Dendritic cell treated with granulocyte-macrophage colony-stimulating factor and Interleukin-4, amounts not matched to agents 40 ng/mL and 50 ng/mL, for 4 days (primary cell): ENCODE results near the gene DPYD.

Experiments
- H3K27ac Mint-ChIP-seq: one replicate; pipeline ENCODE4 v1.8.0; 2022; ENCODE audit warnings: mild to moderate bottlenecking, mixed read lengths
- H3K27me3 Mint-ChIP-seq: one replicate; pipeline ENCODE4 v1.8.0; 2022; ENCODE audit warnings: mild to moderate bottlenecking, mixed read lengths
- H3K36me3 Mint-ChIP-seq: one replicate; pipeline ENCODE4 v1.8.0; 2022; ENCODE audit warnings: low read depth, mixed read lengths
- H3K4me1 Mint-ChIP-seq: one replicate; pipeline ENCODE4 v1.8.0; 2022; ENCODE audit warnings: low read depth, mixed read lengths
- H3K4me3 Mint-ChIP-seq: one replicate; pipeline ENCODE4 v1.8.0; 2022; ENCODE audit warnings: mild to moderate bottlenecking, moderate library complexity, mixed read lengths
- H3K9me3 Mint-ChIP-seq: one replicate; pipeline ENCODE4 v1.8.0; 2022; ENCODE audit warnings: mixed read lengths
- intact Hi-C: fragments of 100-400 bp; cut with micrococcal nuclease; formaldehyde crosslinking; loops from one replicate; pipeline ENCODE4 v1.15.0; 2022

DPYD gene

GRCh38 chr1:97091263-97091662 lies 829.6 kb downstream of the DPYD start:
- no peaks in the 10 kb centered on the region for H3K9me3 Mint-ChIP-seq
- no peak overlapping the region for H3K27ac Mint-ChIP-seq
- no peaks in the 10 kb centered on the region for H3K27me3 Mint-ChIP-seq
- peaks cover 22% of the 10 kb centered on the region for H3K4me1 Mint-ChIP-seq
- intact Hi-C loops, result no loop called here
- no peak overlapping the region for H3K4me3 Mint-ChIP-seq
- peaks cover 63% of the 10 kb centered on the region for H3K36me3 Mint-ChIP-seq

- Mint-ChIP-seq H3K9me3 (no peaks in the 10 kb centered on the region), H3K4me3 (no peak overlapping the region), H3K27ac (no peak overlapping the region), H3K27me3 (no peaks in the 10 kb centered on the region), H3K36me3 (peaks cover 58% of the 10 kb centered on the region), H3K4me1 (peaks cover 22% of the 10 kb centered on the region)
- intact Hi-C loops, result no loop called here
Observed at GRCh38 chr1:97090725-97091124, 830.1 kb downstream of the DPYD start.

GRCh38 chr1:97089173-97089572 lies 831.7 kb downstream of the DPYD start:
- Mint-ChIP-seq H3K27me3 (no peaks in the 10 kb centered on the region), H3K36me3 (peaks cover 61% of the 10 kb centered on the region), H3K9me3 (no peaks in the 10 kb centered on the region), H3K4me1 (peaks cover 22% of the 10 kb centered on the region), H3K4me3 (no peak overlapping the region), H3K27ac (no peak overlapping the region)
- intact Hi-C loops, result no loop called here

- intact Hi-C loops, result no loop called here
- H3K36me3 Mint-ChIP-seq, result peaks cover 69% of the 10 kb centered on the region
- H3K9me3 Mint-ChIP-seq, result no peaks in the 10 kb centered on the region
- no peak overlapping the region for H3K4me3 Mint-ChIP-seq
- no peaks in the 10 kb centered on the region for H3K27me3 Mint-ChIP-seq
- peaks cover 22% of the 10 kb centered on the region for H3K4me1 Mint-ChIP-seq
- H3K27ac Mint-ChIP-seq, result no peak overlapping the region
Observed at GRCh38 chr1:97088391-97088790, 832.4 kb downstream of the DPYD start.

- no peaks in the 10 kb centered on the region for H3K4me1 Mint-ChIP-seq
- H3K36me3 Mint-ChIP-seq, result peaks cover 60% of the 10 kb centered on the region
- H3K9me3 Mint-ChIP-seq, result no peaks in the 10 kb centered on the region
Observed at GRCh38 chr1:97084546-97084945, 836.3 kb downstream of the DPYD start.

GRCh38 chr1:97082160-97082848 lies 838.5 kb downstream of the DPYD start:
- Mint-ChIP-seq H3K4me1 (no peaks in the 10 kb centered on the region), H3K27me3 (no peaks in the 10 kb centered on the region), H3K27ac (no peak overlapping the region), H3K4me3 (no peak overlapping the region), H3K36me3 (peaks cover 49% of the 10 kb centered on the region), H3K9me3 (no peaks in the 10 kb centered on the region)
- intact Hi-C loops, result no loop called here

More at GRCh38 chr1:97084546-97084945, 836.3 kb downstream of the DPYD start:
- Mint-ChIP-seq H3K27ac (no peak overlapping the region), H3K27me3 (no peaks in the 10 kb centered on the region), H3K4me3 (no peak overlapping the region)
- intact Hi-C loops, result no loop called here

GRCh38 chr1:97078872-97079271 lies 842.0 kb downstream of the DPYD start:
- Mint-ChIP-seq H3K27ac (no peak overlapping the region), H3K9me3 (no peaks in the 10 kb centered on the region), H3K27me3 (no peaks in the 10 kb centered on the region), H3K4me1 (no peaks in the 10 kb centered on the region), H3K4me3 (no peak overlapping the region), H3K36me3 (peaks cover 69% of the 10 kb centered on the region)
- intact Hi-C loops, result no loop called here

- intact Hi-C loops, result no loop called here
- Mint-ChIP-seq H3K27ac (no peak overlapping the region), H3K36me3 (peaks cover 66% of the 10 kb centered on the region), H3K4me1 (no peaks in the 10 kb centered on the region), H3K9me3 (no peaks in the 10 kb centered on the region), H3K4me3 (no peak overlapping the region), H3K27me3 (no peaks in the 10 kb centered on the region)
Observed at GRCh38 chr1:97077221-97077620, 843.6 kb downstream of the DPYD start.

- Mint-ChIP-seq H3K4me3 (no peak overlapping the region), H3K27ac (no peak overlapping the region), H3K27me3 (no peaks in the 10 kb centered on the region), H3K36me3 (peaks cover 46% of the 10 kb centered on the region), H3K9me3 (no peaks in the 10 kb centered on the region), H3K4me1 (no peaks in the 10 kb centered on the region)
- intact Hi-C loops, result no loop called here
Observed at GRCh38 chr1:97074771-97075170, 846.1 kb downstream of the DPYD start.

GRCh38 chr1:97073936-97074335 lies 846.9 kb downstream of the DPYD start:
- no peak overlapping the region for H3K4me3 Mint-ChIP-seq
- intact Hi-C loops, result no loop called here
- no peak overlapping the region for H3K27ac Mint-ChIP-seq
- no peaks in the 10 kb centered on the region for H3K4me1 Mint-ChIP-seq
- H3K36me3 Mint-ChIP-seq, result peaks cover 38% of the 10 kb centered on the region
- H3K9me3 Mint-ChIP-seq, result no peaks in the 10 kb centered on the region
- H3K27me3 Mint-ChIP-seq, result no peaks in the 10 kb centered on the region

- Mint-ChIP-seq H3K4me1 (no peaks in the 10 kb centered on the region), H3K4me3 (no peak overlapping the region), H3K27me3 (no peaks in the 10 kb centered on the region), H3K36me3 (peaks cover 35% of the 10 kb centered on the region), H3K27ac (no peak overlapping the region), H3K9me3 (no peaks in the 10 kb centered on the region)
- intact Hi-C loops, result no loop called here
Observed at GRCh38 chr1:97073169-97073568, 847.7 kb downstream of the DPYD start.

- H3K27ac Mint-ChIP-seq, result no peak overlapping the region
Observed at GRCh38 chr1:97071173-97071572, 849.7 kb downstream of the DPYD start.

GRCh38 chr1:97070376-97070775 lies 850.5 kb downstream of the DPYD start:
- no peaks in the 10 kb centered on the region for H3K4me1 Mint-ChIP-seq
- no peak overlapping the region for H3K27ac Mint-ChIP-seq
- no peaks in the 10 kb centered on the region for H3K27me3 Mint-ChIP-seq
- H3K36me3 Mint-ChIP-seq, result peaks cover 18% of the 10 kb centered on the region
- intact Hi-C loops, result no loop called here
- no peaks in the 10 kb centered on the region for H3K9me3 Mint-ChIP-seq
- H3K4me3 Mint-ChIP-seq, result no peak overlapping the region

More at GRCh38 chr1:97071173-97071572, 849.7 kb downstream of the DPYD start:
- peaks cover 23% of the 10 kb centered on the region for H3K36me3 Mint-ChIP-seq
- H3K9me3 Mint-ChIP-seq, result no peaks in the 10 kb centered on the region
- H3K27me3 Mint-ChIP-seq, result no peaks in the 10 kb centered on the region
- intact Hi-C loops, result no loop called here
- no peak overlapping the region for H3K4me3 Mint-ChIP-seq
- H3K4me1 Mint-ChIP-seq, result no peaks in the 10 kb centered on the region

- H3K4me3 Mint-ChIP-seq, result no peak overlapping the region
- H3K36me3 Mint-ChIP-seq, result peaks cover 7% of the 10 kb centered on the region
- no peaks in the 10 kb centered on the region for H3K4me1 Mint-ChIP-seq
- H3K9me3 Mint-ChIP-seq, result no peaks in the 10 kb centered on the region
- H3K27me3 Mint-ChIP-seq, result no peaks in the 10 kb centered on the region
- intact Hi-C loops, result no loop called here
- no peak overlapping the region for H3K27ac Mint-ChIP-seq
Observed at GRCh38 chr1:97069312-97069711, 851.5 kb downstream of the DPYD start.

- Mint-ChIP-seq H3K27ac (no peak overlapping the region), H3K9me3 (peaks cover 5% of the 10 kb centered on the region), H3K36me3 (no peaks in the 10 kb centered on the region), H3K27me3 (no peaks in the 10 kb centered on the region), H3K4me1 (no peaks in the 10 kb centered on the region), H3K4me3 (no peak overlapping the region)
- intact Hi-C loops, result no loop called here
Observed at GRCh38 chr1:97066860-97067259, 854.0 kb downstream of the DPYD start.
